Measurements from ENCODE around the gene MRPL23. TPM values are rescaled to one million over a fixed set of nuclear protein-coding genes. Genes with fewer than 3 reads are reported as not detected.

The MRPL23 gene
- total RNA-seq, 1 donor from 2014 or later, result 148 TPM

- no peaks in the 10 kb centered on the region for H3K27me3 ChIP-seq
- DNase-seq (ENCODE audit: extremely low spot score in 2 of 2), result no peak
- TF ChIP-seq POLR2AphosphoS5 (IDR thresholded peaks at IDR 0.05; ENCODE audit: insufficient read depth in 1 of 2, low read depth in 1 of 2) (no peak), POLR2A (IDR thresholded peaks at IDR 0.05) (no peak)
- TF ChIP-seq, protein P1, sequence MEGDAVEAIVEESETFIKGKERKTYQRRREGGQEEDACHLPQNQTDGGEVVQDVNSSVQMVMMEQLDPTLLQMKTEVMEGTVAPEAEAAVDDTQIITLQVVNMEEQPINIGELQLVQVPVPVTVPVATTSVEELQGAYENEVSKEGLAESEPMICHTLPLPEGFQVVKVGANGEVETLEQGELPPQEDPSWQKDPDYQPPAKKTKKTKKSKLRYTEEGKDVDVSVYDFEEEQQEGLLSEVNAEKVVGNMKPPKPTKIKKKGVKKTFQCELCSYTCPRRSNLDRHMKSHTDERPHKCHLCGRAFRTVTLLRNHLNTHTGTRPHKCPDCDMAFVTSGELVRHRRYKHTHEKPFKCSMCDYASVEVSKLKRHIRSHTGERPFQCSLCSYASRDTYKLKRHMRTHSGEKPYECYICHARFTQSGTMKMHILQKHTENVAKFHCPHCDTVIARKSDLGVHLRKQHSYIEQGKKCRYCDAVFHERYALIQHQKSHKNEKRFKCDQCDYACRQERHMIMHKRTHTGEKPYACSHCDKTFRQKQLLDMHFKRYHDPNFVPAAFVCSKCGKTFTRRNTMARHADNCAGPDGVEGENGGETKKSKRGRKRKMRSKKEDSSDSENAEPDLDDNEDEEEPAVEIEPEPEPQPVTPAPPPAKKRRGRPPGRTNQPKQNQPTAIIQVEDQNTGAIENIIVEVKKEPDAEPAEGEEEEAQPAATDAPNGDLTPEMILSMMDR (IDR thresholded peaks at IDR 0.05), result no peak
Observed at GRCh38 chr11:1975185-1975584, 28.1 kb downstream of the MRPL23 start.

GRCh38 chr11:1978720-1979473, 31.8 kb downstream of the MRPL23 start:
- Histone ChIP-seq H3K27ac (no peak overlapping the region), H3K27me3 (no peaks in the 10 kb centered on the region), H3K4me3 (no peak overlapping the region), H3K9me3 (no peaks in the 10 kb centered on the region), H3K36me3 (no peaks in the 10 kb centered on the region), H3K4me1 (no peaks in the 10 kb centered on the region)
- no peak for DNase-seq (ENCODE audit: extremely low spot score in 2 of 2)
- intact Hi-C loops (cut with DNase I), result no loop called here
- TF ChIP-seq, protein P1 (IDR thresholded peaks at IDR 0.05), result no peak
- TF ChIP-seq POLR2AphosphoS5 (IDR thresholded peaks at IDR 0.05; ENCODE audit: insufficient read depth in 1 of 2, low read depth in 1 of 2) (no peak), POLR2A (IDR thresholded peaks at IDR 0.05) (no peak)

More at GRCh38 chr11:1975185-1975584, 28.1 kb downstream of the MRPL23 start:
- Histone ChIP-seq H3K4me3 (no peak overlapping the region), H3K27ac (no peak overlapping the region), H3K4me1 (no peaks in the 10 kb centered on the region), H3K9me3 (no peaks in the 10 kb centered on the region), H3K36me3 (no peaks in the 10 kb centered on the region)
- intact Hi-C loops (cut with DNase I), result no loop called here

- Histone ChIP-seq H3K27me3 (no peaks in the 10 kb centered on the region), H3K4me3 (no peak overlapping the region), H3K4me1 (no peaks in the 10 kb centered on the region), H3K9me3 (no peaks in the 10 kb centered on the region), H3K36me3 (no peaks in the 10 kb centered on the region), H3K27ac (no peak overlapping the region)
- intact Hi-C loops (cut with DNase I), result no loop called here
- no peak for DNase-seq (ENCODE audit: extremely low spot score in 2 of 2)
- TF ChIP-seq POLR2A (IDR thresholded peaks at IDR 0.05) (no peak), POLR2AphosphoS5 (IDR thresholded peaks at IDR 0.05; ENCODE audit: insufficient read depth in 1 of 2, low read depth in 1 of 2) (no peak)
- TF ChIP-seq, protein P1 (IDR thresholded peaks at IDR 0.05), result no peak
Observed at GRCh38 chr11:1979607-1980006, 32.5 kb downstream of the MRPL23 start.

DNA sequence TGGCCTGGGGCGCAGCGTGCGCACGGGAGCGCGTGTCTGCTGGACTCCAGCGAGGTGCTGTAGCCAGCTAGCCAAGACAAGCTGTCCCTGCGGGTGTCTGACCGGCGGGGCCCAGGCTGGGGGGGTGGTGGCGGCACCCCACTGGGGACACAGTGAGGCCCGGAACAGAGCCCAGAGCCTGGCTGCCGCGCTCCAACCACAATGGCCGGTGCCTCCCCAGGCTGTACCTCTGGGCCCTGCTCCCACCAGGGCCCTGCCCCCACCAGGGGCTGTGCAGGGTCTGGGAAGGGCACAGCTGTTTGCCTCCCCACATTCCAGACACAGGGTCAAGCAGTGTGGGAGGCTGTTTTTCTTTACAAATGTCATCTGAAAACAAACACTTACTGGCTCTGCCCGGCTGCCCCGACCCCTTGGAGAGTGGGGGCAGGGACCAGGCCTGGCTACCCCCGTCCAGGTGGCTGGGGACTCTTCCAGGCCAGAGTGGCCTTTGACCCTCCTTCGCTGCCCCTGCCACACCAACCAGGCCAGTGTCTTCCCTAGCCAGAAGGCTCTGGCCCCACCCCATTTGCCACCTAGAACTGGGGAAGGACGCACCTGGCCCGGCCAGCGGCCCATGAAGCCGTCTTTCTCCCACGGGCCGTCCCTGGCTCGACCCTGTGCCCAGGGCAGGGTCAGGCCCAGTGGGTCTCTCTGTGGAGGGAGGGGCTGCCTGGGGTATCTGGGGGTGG, 35.9 kb downstream of the MRPL23 start:
- no peaks in the 10 kb centered on the region for H3K36me3 ChIP-seq
- intact Hi-C loops (cut with DNase I), result no loop called here

More for the DNA sequence above, 35.9 kb downstream of the MRPL23 start:
- no peak for DNase-seq (ENCODE audit: extremely low spot score in 2 of 2)
- H3K4me3 ChIP-seq, result no peak overlapping the region
- H3K4me1 ChIP-seq, result no peaks in the 10 kb centered on the region
- H3K27me3 ChIP-seq, result no peaks in the 10 kb centered on the region
- no peaks in the 10 kb centered on the region for H3K9me3 ChIP-seq
- TF ChIP-seq, protein P1 (IDR thresholded peaks at IDR 0.05), result no peak
- TF ChIP-seq POLR2A (IDR thresholded peaks at IDR 0.05) (no peak), POLR2AphosphoS5 (IDR thresholded peaks at IDR 0.05; ENCODE audit: insufficient read depth in 1 of 2, low read depth in 1 of 2) (no peak)
- no peak overlapping the region for H3K27ac ChIP-seq
